GM18507 (cell line): ENCODE measurements around the gene ITPR3.
A peak's percentile ranks its signal among the peaks of the same experiment; 100 is the strongest.
"Not testable (repeated sequence)": the region's sequence is repeated elsewhere in the genome, so short reads cannot be mapped to it uniquely, and the experiment has no call there.

ENCODE experiments used
- DNase-seq: peaks from one replicate; pipeline ENCODE4 v3.0.0; 2011; ENCODE audit warnings: low read depth; ENCODE audit not compliant: insufficient read length; ENCODE audit errors: extremely low spot score
- FAIRE-seq: peaks from 2 replicates; lab custom pipeline; 2011; peaks lifted over from hg19 to GRCh38; lab: Jason Lieb, UNC

The ITPR3 gene

GRCh38 chr6:33609528-33609927 lies 11.6 kb upstream of the ITPR3 start:
- DNase-seq (no peak), FAIRE-seq (no peak)

GRCh38 chr6:33610067-33610466 lies 11.1 kb upstream of the ITPR3 start:
- FAIRE-seq (no peak), DNase-seq (no peak)

GRCh38 chr6:33610779-33611732 lies 10.1 kb upstream of the ITPR3 start:
- FAIRE-seq, result no peak

GRCh38 chr6:33613146-33613794 lies 7.9 kb upstream of the ITPR3 start:
- FAIRE-seq (no peak), DNase-seq (no peak)

More at GRCh38 chr6:33610779-33611732, 10.1 kb upstream of the ITPR3 start:
- no peak for DNase-seq

- no peak for DNase-seq
- FAIRE-seq, result no peak
Observed at GRCh38 chr6:33613795-33614168, 7.3 kb upstream of the ITPR3 start.

GRCh38 chr6:33616113-33616512 lies 5.0 kb upstream of the ITPR3 start:
- DNase-seq (no peak), FAIRE-seq (no peak)

GRCh38 chr6:33616913-33617312 lies 4.2 kb upstream of the ITPR3 start:
- no peak for DNase-seq

GRCh38 chr6:33619166-33619840 lies 1.8 kb upstream of the ITPR3 start:
- no peak for DNase-seq
- no peak for FAIRE-seq

More at GRCh38 chr6:33616913-33617312, 4.2 kb upstream of the ITPR3 start:
- no peak for FAIRE-seq

GRCh38 chr6:33620158-33620855 lies 815 bp upstream of the ITPR3 start:
- no peak for DNase-seq

GRCh38 chr6:33621711-33622388 lies 728 bp downstream of the ITPR3 start:
- FAIRE-seq, result no peak
- DNase-seq, result no peak

More at GRCh38 chr6:33620158-33620855, 815 bp upstream of the ITPR3 start:
- FAIRE-seq, result peak; percentile 42

GRCh38 chr6:33622456-33623431 lies 1.6 kb downstream of the ITPR3 start:
- no peak for FAIRE-seq
- DNase-seq, result no peak

- DNase-seq (no peak), FAIRE-seq (no peak)
Observed at GRCh38 chr6:33623895-33624381, 2.8 kb downstream of the ITPR3 start.

- DNase-seq (no peak), FAIRE-seq (no peak)
Observed at GRCh38 chr6:33624856-33625255, 3.7 kb downstream of the ITPR3 start.

GRCh38 chr6:33627876-33628275 lies 6.8 kb downstream of the ITPR3 start:
- DNase-seq (no peak), FAIRE-seq (no peak)

- no peak for DNase-seq
- no peak for FAIRE-seq
Observed at GRCh38 chr6:33628401-33628964, 7.4 kb downstream of the ITPR3 start.

- DNase-seq (no peak), FAIRE-seq (no peak)
Observed at GRCh38 chr6:33630014-33630413, 8.9 kb downstream of the ITPR3 start.

GRCh38 chr6:33631521-33631920 lies 10.4 kb downstream of the ITPR3 start:
- FAIRE-seq, result not testable (repeated sequence)

More at GRCh38 chr6:33631521-33631920, 10.4 kb downstream of the ITPR3 start:
- not testable (repeated sequence) for DNase-seq
